ENCODE measurements around the gene SIRPA.

GRCh38 chr20:1882026-1882425, 13.2 kb upstream of the SIRPA start:
- TF ChIP-seq, protein P1, sequence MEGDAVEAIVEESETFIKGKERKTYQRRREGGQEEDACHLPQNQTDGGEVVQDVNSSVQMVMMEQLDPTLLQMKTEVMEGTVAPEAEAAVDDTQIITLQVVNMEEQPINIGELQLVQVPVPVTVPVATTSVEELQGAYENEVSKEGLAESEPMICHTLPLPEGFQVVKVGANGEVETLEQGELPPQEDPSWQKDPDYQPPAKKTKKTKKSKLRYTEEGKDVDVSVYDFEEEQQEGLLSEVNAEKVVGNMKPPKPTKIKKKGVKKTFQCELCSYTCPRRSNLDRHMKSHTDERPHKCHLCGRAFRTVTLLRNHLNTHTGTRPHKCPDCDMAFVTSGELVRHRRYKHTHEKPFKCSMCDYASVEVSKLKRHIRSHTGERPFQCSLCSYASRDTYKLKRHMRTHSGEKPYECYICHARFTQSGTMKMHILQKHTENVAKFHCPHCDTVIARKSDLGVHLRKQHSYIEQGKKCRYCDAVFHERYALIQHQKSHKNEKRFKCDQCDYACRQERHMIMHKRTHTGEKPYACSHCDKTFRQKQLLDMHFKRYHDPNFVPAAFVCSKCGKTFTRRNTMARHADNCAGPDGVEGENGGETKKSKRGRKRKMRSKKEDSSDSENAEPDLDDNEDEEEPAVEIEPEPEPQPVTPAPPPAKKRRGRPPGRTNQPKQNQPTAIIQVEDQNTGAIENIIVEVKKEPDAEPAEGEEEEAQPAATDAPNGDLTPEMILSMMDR (conservative IDR thresholded peaks at IDR 0.05 in 1 of 2, IDR thresholded peaks at IDR 0.05 in 1 of 2; ENCODE audit: low read depth in 1 of 2, low read length in 2 of 2): no peak
- no peak for TF ChIP-seq EZH2 (IDR thresholded peaks at IDR 0.05; ENCODE audit: low read length, missing control alignments)

All from fibroblast of lung (primary cell).